Measurements from ENCODE around the gene CAMTA1.

DNA sequence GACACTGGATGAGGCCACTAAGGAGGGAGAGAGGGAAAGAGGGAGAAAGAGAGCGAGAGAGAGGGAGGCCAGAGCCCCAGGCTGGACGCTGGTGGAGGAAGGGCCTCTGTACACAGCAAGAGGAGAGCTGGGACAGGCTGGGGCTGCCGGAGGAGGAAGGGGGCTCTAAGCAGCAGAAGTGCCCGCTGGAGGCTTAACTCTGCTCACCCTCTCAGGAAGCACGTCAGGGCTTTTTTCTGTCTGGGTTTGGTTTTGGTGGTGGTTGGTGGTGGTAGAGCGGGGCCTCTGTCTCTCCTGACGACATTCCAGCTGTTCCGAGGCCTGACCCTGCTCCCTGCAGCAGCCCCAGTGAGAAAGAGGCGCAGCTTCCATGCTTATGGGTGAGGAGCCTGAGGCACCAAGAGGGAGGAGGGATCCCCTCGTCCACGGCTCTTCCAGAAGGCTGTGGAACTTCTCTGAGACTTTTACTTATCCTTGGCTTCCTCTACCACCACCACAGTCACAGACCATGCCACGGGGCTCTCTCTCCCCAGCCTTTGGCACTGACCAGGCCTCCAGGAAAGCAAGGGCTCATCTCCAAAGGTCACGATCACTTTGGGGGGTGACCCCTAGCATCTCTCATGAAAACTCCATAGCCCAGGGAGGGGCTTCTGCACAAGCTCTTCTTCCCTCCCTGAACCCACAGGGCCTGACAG, 849.4 kb downstream of the CAMTA1 start:
- TF ChIP-seq, protein P1, sequence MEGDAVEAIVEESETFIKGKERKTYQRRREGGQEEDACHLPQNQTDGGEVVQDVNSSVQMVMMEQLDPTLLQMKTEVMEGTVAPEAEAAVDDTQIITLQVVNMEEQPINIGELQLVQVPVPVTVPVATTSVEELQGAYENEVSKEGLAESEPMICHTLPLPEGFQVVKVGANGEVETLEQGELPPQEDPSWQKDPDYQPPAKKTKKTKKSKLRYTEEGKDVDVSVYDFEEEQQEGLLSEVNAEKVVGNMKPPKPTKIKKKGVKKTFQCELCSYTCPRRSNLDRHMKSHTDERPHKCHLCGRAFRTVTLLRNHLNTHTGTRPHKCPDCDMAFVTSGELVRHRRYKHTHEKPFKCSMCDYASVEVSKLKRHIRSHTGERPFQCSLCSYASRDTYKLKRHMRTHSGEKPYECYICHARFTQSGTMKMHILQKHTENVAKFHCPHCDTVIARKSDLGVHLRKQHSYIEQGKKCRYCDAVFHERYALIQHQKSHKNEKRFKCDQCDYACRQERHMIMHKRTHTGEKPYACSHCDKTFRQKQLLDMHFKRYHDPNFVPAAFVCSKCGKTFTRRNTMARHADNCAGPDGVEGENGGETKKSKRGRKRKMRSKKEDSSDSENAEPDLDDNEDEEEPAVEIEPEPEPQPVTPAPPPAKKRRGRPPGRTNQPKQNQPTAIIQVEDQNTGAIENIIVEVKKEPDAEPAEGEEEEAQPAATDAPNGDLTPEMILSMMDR (IDR thresholded peaks at IDR 0.05; ENCODE audit: insufficient read depth, low read length, poor library complexity, severe bottlenecking), result no peak
- TF ChIP-seq EZH2phosphoT487 (conservative IDR thresholded peaks at IDR 0.05; ENCODE audit: low read length), result no peak

All from SU-DHL-6 (cell line).